Esophagus muscularis mucosa (tissue), 4 donors: ENCODE data around the gene KCNA10. TPM values are rescaled to one million over a fixed set of nuclear protein-coding genes. Genes with fewer than 3 reads are reported as not detected.

ENCODE experiments used
- DNase-seq: peaks from one replicate; pipeline ENCODE4 v3.0.0-alpha.2; 2017; ENCODE audit errors: extremely low spot score
- H3K27ac ChIP-seq, 4 donors: fragments of 200-600 bp; sonication (generic); replicated peaks in 1 of 4; 1 replicate in 3 of 4; 2 replicates in 1 of 4; pipeline ENCODE4 v1.5.1; 2016 to 2019; ENCODE audit warnings: mild to moderate bottlenecking in 1 of 4
- H3K27me3 ChIP-seq, 4 donors: fragments of 200-600 bp; sonication (generic); one replicate each; pipeline versions ENCODE4 v1.5.1 to v1.6.0; 2016 to 2019
- H3K36me3 ChIP-seq, 4 donors: fragments of 200-600 bp; sonication (generic); one replicate each; pipeline ENCODE4 v1.5.1; 2016 to 2019
- H3K4me1 ChIP-seq, 4 donors: fragments of 200-600 bp; sonication (generic); one replicate each; pipeline ENCODE4 v1.5.1; 2016 to 2019
- H3K4me3 ChIP-seq, 4 donors: fragments of 200-600 bp; sonication (generic); 1 replicate in 2 of 4; 2 replicates in 2 of 4; pipeline ENCODE4 v1.5.1; 2016 to 2019; ENCODE audit warnings: mild to moderate bottlenecking in 4 of 4, moderate library complexity in 1 of 4
- H3K9me3 ChIP-seq, 4 donors: fragments of 200-600 bp; sonication (generic); 1 replicate in 3 of 4; 2 replicates in 1 of 4; pipeline ENCODE4 v1.5.1; 2016 to 2019
- CTCF ChIP-seq, 3 experiments: fragments of 200-600 bp in 2 of 3; fragments of 450-650 bp in 1 of 3; sonication (generic) in 2 of 3; IDR thresholded peaks; one replicate each; pipeline ENCODE4 v1.5.1; 2017 to 2019; ENCODE audit warnings: antibody characterized with exemption in 3 of 3, mild to moderate bottlenecking in 2 of 3, moderate library complexity in 1 of 3
- EP300 ChIP-seq: sonication (generic); formaldehyde crosslinking; IDR thresholded peaks from one replicate; pipeline ENCODE4 v1.6.1; 2017; ENCODE audit warnings: antibody characterized with exemption
- POLR2A ChIP-seq: fragments of 450-650 bp; IDR thresholded peaks from one replicate; pipeline ENCODE4 v1.6.1; 2017; ENCODE audit warnings: antibody characterized with exemption, moderate library complexity, mild to moderate bottlenecking, low read depth
- POLR2AphosphoS5 ChIP-seq, 2 donors: sonication (generic); formaldehyde crosslinking; IDR thresholded peaks; one replicate each; pipeline ENCODE4 v1.6.1; 2017; ENCODE audit warnings: antibody characterized with exemption in 2 of 2
- WGBS: methylation state at CpG from one replicate; pipeline ENCODE4 v1.1.5; 2018; 5-methylcytosine and 5-hydroxymethylcytosine counted together
- intact Hi-C: fragments of 100-400 bp; cut with DNase I; formaldehyde crosslinking; loops from one replicate; pipeline ENCODE4 v1.15.1; 2023
- total RNA-seq, 4 donors: library from RNA; depleted of rRNA; stranded (reverse); fragments of >200 nt; gene quantifications; one replicate each; pipeline versions ENCODE4 v1.1.0 to v1.2.1, GENCODE V29; 2016

The KCNA10 gene
- total RNA-seq, 4 donors from 2014 or later, result 0.23 TPM; not detected in 3

- intact Hi-C loops, result no loop called here
Measured at GRCh38 chr1:110535985-110536384, 17.0 kb upstream of the KCNA10 start.

GRCh38 chr1:110533230-110533629 lies 14.3 kb upstream of the KCNA10 start:
- DNase-seq, result no peak

More at GRCh38 chr1:110535985-110536384, 17.0 kb upstream of the KCNA10 start:
- no peak overlapping the region for H3K4me3 ChIP-seq
- no peak overlapping the region for H3K27ac ChIP-seq
- no peak for DNase-seq
- TF ChIP-seq POLR2A, result no peak
- no peak for TF ChIP-seq CTCF (IDR thresholded peaks at IDR 0.05)
- TF ChIP-seq EP300, result no peak
- TF ChIP-seq POLR2AphosphoS5 (IDR thresholded peaks at IDR 0.05), result no peak
- 54% methylated on average over 3 of the region's 3 CpGs for WGBS
- no peaks in the 10 kb centered on the region for H3K4me1 ChIP-seq
- no peaks in the 10 kb centered on the region for H3K36me3 ChIP-seq
- H3K27me3 ChIP-seq, result peaks cover 0 to 46% (median 0%) of the 10 kb centered on the region in 4 donors
- H3K9me3 ChIP-seq, result no peaks in the 10 kb centered on the region

GRCh38 chr1:110529011-110529410 lies 10.0 kb upstream of the KCNA10 start:
- intact Hi-C loops, result loop anchor here (10.0 kb wide), 1 partner anchor 86 kb away; no protein-coding TSS in a partner anchor

More at GRCh38 chr1:110533230-110533629, 14.3 kb upstream of the KCNA10 start:
- H3K27me3 ChIP-seq, result peaks cover 0 to 59% (median 0%) of the 10 kb centered on the region in 4 donors
- intact Hi-C loops, result no loop called here
- no peaks in the 10 kb centered on the region for H3K36me3 ChIP-seq
- 53% methylated on average over 3 of the region's 3 CpGs for WGBS
- no peak overlapping the region for H3K27ac ChIP-seq
- no peaks in the 10 kb centered on the region for H3K4me1 ChIP-seq
- TF ChIP-seq POLR2AphosphoS5 (IDR thresholded peaks at IDR 0.05), result no peak
- no peak for TF ChIP-seq POLR2A
- no peak for TF ChIP-seq CTCF (IDR thresholded peaks at IDR 0.05)
- no peak for TF ChIP-seq EP300
- no peaks in the 10 kb centered on the region for H3K9me3 ChIP-seq
- H3K4me3 ChIP-seq, result no peak overlapping the region

GRCh38 chr1:110526201-110526780 lies 7.3 kb upstream of the KCNA10 start:
- Histone ChIP-seq H3K4me1 (peaks cover 0 to 10% (median 8%) of the 10 kb centered on the region in 4 donors), H3K27ac (no peak overlapping the region), H3K9me3 (no peaks in the 10 kb centered on the region), H3K36me3 (no peaks in the 10 kb centered on the region), H3K27me3 (peaks cover 0 to 69% (median 3%) of the 10 kb centered on the region in 4 donors), H3K4me3 (no peak overlapping the region)
- intact Hi-C loops, result loop anchor here (10.0 kb wide), 1 partner anchor 89 kb away; no protein-coding TSS in a partner anchor
- 75% methylated on average over 6 of the region's 7 CpGs for WGBS
- TF ChIP-seq POLR2AphosphoS5 (IDR thresholded peaks at IDR 0.05), result no peak
- no peak for TF ChIP-seq POLR2A
- no peak for TF ChIP-seq EP300
- TF ChIP-seq CTCF (IDR thresholded peaks at IDR 0.05), result no peak
- no peak for DNase-seq

More at GRCh38 chr1:110529011-110529410, 10.0 kb upstream of the KCNA10 start:
- WGBS, result 91% methylated on average over 1 of the region's 1 CpG
- Histone ChIP-seq H3K4me3 (no peak overlapping the region), H3K27ac (no peak overlapping the region), H3K27me3 (peaks cover 0 to 79% (median 3%) of the 10 kb centered on the region in 4 donors), H3K9me3 (no peaks in the 10 kb centered on the region), H3K36me3 (no peaks in the 10 kb centered on the region), H3K4me1 (peaks cover 0 to 8% (median 8%) of the 10 kb centered on the region in 4 donors)
- no peak for TF ChIP-seq POLR2AphosphoS5 (IDR thresholded peaks at IDR 0.05)
- DNase-seq, result no peak

- Histone ChIP-seq H3K27ac (no peak overlapping the region), H3K4me1 (peaks cover 0 to 10% (median 8%) of the 10 kb centered on the region in 4 donors), H3K9me3 (no peaks in the 10 kb centered on the region), H3K27me3 (peaks cover 0 to 65% (median 3%) of the 10 kb centered on the region in 4 donors), H3K36me3 (no peaks in the 10 kb centered on the region), H3K4me3 (no peak overlapping the region)
- 88% methylated on average over 6 of the region's 6 CpGs for WGBS
- intact Hi-C loops, result loop anchor here (10.0 kb wide), 1 partner anchor 90 kb away; no protein-coding TSS in a partner anchor
- TF ChIP-seq POLR2AphosphoS5 (IDR thresholded peaks at IDR 0.05) (no peak), POLR2A (no peak), CTCF (IDR thresholded peaks at IDR 0.05) (no peak)
- DNase-seq, result no peak
Measured at GRCh38 chr1:110525249-110525595, 6.2 kb upstream of the KCNA10 start.
